H1 (cell line): ENCODE data around the gene SENP3. TPM values are rescaled to one million over a fixed set of nuclear protein-coding genes. Genes with fewer than 3 reads are reported as not detected.

Experiments used
- CTCF ChIA-PET: fragments of 300-600 bp; sonication (Branson Sonifier 250); formaldehyde crosslinking; loops from one replicate; lab custom pipeline; 2021; ENCODE audit not compliant: partially characterized antibody; lab: Charles Lee
- POLR2A ChIA-PET: fragments of 300-600 bp; sonication (Branson Sonifier 250); formaldehyde crosslinking; loops from one replicate; lab custom pipeline; 2021; ENCODE audit warnings: inconsistent platforms; ENCODE audit not compliant: partially characterized antibody; lab: Charles Lee
- DNase-seq, 2 experiments: peaks; one replicate each; pipeline versions ENCODE4 v3.0.0 to v3.0.0-alpha.2; 2010 to 2022; ENCODE audit warnings: low spot score in 2 of 2, low read depth in 1 of 2, mixed read lengths in 1 of 2
- FAIRE-seq: peaks from 2 replicates; lab custom pipeline; 2011; peaks lifted over from hg19 to GRCh38; lab: Jason Lieb, UNC
- H2AFZ ChIP-seq: 2 replicates; pipeline ENCODE4 v1.8.1; 2012; ENCODE audit warnings: low read length, inconsistent platforms
- H2AK5ac ChIP-seq: 2 replicates; pipeline ENCODE4 v1.6.1; 2013; ENCODE audit warnings: low read depth, low read length
- H2BK120ac ChIP-seq: replicated peaks from 2 replicates; pipeline ENCODE3; 2013; ENCODE audit warnings: low read depth, low read length, inconsistent platforms
- H2BK12ac ChIP-seq: 2 replicates; pipeline ENCODE4 v1.6.1; 2013; ENCODE audit warnings: low read depth, low read length
- H2BK15ac ChIP-seq: 2 replicates; pipeline ENCODE4 v1.6.1; 2013; ENCODE audit warnings: low read length
- H2BK20ac ChIP-seq: 2 replicates; pipeline ENCODE4 v1.6.1; 2013; ENCODE audit warnings: low read length
- H2BK5ac ChIP-seq: 2 replicates; pipeline ENCODE4 v1.6.1; 2013; ENCODE audit warnings: low read depth, low read length
- H3K14ac ChIP-seq: 2 replicates; pipeline ENCODE4 v1.6.1; 2013; ENCODE audit warnings: inconsistent platforms; ENCODE audit not compliant: insufficient read length
- H3K18ac ChIP-seq: 2 replicates; pipeline ENCODE4 v1.6.1; 2013; ENCODE audit warnings: low read length; ENCODE audit errors: extremely low read depth
- H3K23ac ChIP-seq: 2 replicates; pipeline ENCODE4 v1.6.1; 2013; ENCODE audit warnings: inconsistent platforms; ENCODE audit not compliant: insufficient read length
- H3K23me2 ChIP-seq: 2 replicates; pipeline ENCODE4 v1.6.1; 2013; ENCODE audit warnings: low read depth, low read length
- H3K27ac ChIP-seq: 2 replicates; pipeline ENCODE4 v1.6.1; 2011; ENCODE audit warnings: low read depth, low read length, inconsistent platforms
- H3K27me3 ChIP-seq, 4 experiments: replicated peaks in 1 of 4; 1 replicate in 1 of 4; 2 replicates in 3 of 4; pipeline versions ENCODE4 v1.6.1 to v1.8.1; 2011 to 2013; ENCODE audit warnings: low read length in 3 of 4, mild to moderate bottlenecking in 3 of 4, inconsistent platforms in 2 of 4, mixed read lengths in 2 of 4, moderate library complexity in 1 of 4; ENCODE audit not compliant: control insufficient read depth in 3 of 4, insufficient read depth in 3 of 4; ENCODE audit errors: extremely low read depth in 1 of 4
- H3K36me3 ChIP-seq, 4 experiments: 2 replicates each; pipeline versions ENCODE4 v1.6.1 to v1.8.1; 2011 to 2013; ENCODE audit warnings: mild to moderate bottlenecking in 4 of 4, low read length in 3 of 4, moderate library complexity in 2 of 4, control low read depth in 1 of 4, inconsistent platforms in 1 of 4; ENCODE audit not compliant: insufficient read depth in 4 of 4, control insufficient read depth in 2 of 4
- H3K4ac ChIP-seq: replicated peaks from 2 replicates; pipeline ENCODE3; 2013; ENCODE audit warnings: low read length, low read depth, mixed read lengths, inconsistent platforms; ENCODE audit not compliant: insufficient read length
- H3K4me1 ChIP-seq, 4 experiments: replicated peaks in 1 of 4; 1 replicate in 1 of 4; 2 replicates in 3 of 4; pipeline versions ENCODE4 v1.6.1 to v1.8.1; 2011 to 2013; ENCODE audit warnings: low read length in 3 of 4, inconsistent platforms in 2 of 4, mixed read lengths in 1 of 4; ENCODE audit not compliant: insufficient read depth in 4 of 4, control insufficient read depth in 3 of 4
- H3K4me2 ChIP-seq, 2 experiments: 2 replicates each; pipeline versions ENCODE4 v1.6.1 to v1.8.1; 2011 to 2013; ENCODE audit warnings: low read depth in 2 of 2, low read length in 2 of 2, control low read depth in 1 of 2, inconsistent platforms in 1 of 2, mild to moderate bottlenecking in 1 of 2; ENCODE audit not compliant: insufficient read depth in 1 of 2
- H3K4me3 ChIP-seq, 4 experiments: fragments of 200-600, 300-600 bp in 1 of 4; sonication (generic), shearing (Covaris generic), sonication (Bioruptor Twin) in 1 of 4; 2 replicates each; pipeline versions ENCODE4 v1.5.1 to v1.8.1; 2011 to 2016; ENCODE audit warnings: low read length in 4 of 4, low read depth in 3 of 4, control low read depth in 2 of 4, inconsistent platforms in 2 of 4, mild to moderate bottlenecking in 2 of 4, mixed read lengths in 1 of 4, moderate library complexity in 1 of 4; ENCODE audit not compliant: insufficient read depth in 2 of 4; ENCODE audit errors: extremely low read depth in 1 of 4
- H3K56ac ChIP-seq: replicated peaks from 2 replicates; pipeline ENCODE3; 2013; ENCODE audit warnings: low read depth, mild to moderate bottlenecking, mixed read lengths, low read length, inconsistent platforms; ENCODE audit not compliant: insufficient read length
- H3K79me1 ChIP-seq: 2 replicates; pipeline ENCODE4 v1.6.1; 2013; ENCODE audit warnings: low read depth, low read length, control low read depth
- H3K79me2 ChIP-seq, 2 experiments: 2 replicates each; pipeline versions ENCODE4 v1.6.1 to v1.8.1; 2012 to 2013; ENCODE audit warnings: low read length in 2 of 2, mild to moderate bottlenecking in 2 of 2, inconsistent platforms in 1 of 2; ENCODE audit not compliant: insufficient read depth in 2 of 2, control insufficient read depth in 1 of 2
- H3K9ac ChIP-seq, 4 experiments: replicated peaks in 1 of 4; 1 replicate in 1 of 4; 2 replicates in 3 of 4; pipeline versions ENCODE4 v1.6.1 to v1.8.1; 2011 to 2013; ENCODE audit warnings: low read depth in 3 of 4, low read length in 3 of 4, control low read depth in 2 of 4, mild to moderate bottlenecking in 2 of 4, moderate library complexity in 2 of 4, inconsistent platforms in 1 of 4; ENCODE audit errors: extremely low read depth in 1 of 4
- H3K9me3 ChIP-seq, 2 experiments: 2 replicates each; pipeline versions ENCODE4 v1.6.1 to v1.8.1; 2012 to 2013; ENCODE audit warnings: mild to moderate bottlenecking in 2 of 2, moderate library complexity in 2 of 2, control low read depth in 1 of 2, inconsistent platforms in 1 of 2, low read depth in 1 of 2, low read length in 1 of 2, mixed read lengths in 1 of 2; ENCODE audit not compliant: insufficient read depth in 2 of 2
- H4K20me1 ChIP-seq, 2 experiments: replicated peaks in 1 of 2; 2 replicates each; pipeline versions ENCODE3 to v1.8.1; 2011 to 2013; ENCODE audit warnings: inconsistent platforms in 2 of 2, low read length in 2 of 2, mild to moderate bottlenecking in 1 of 2; ENCODE audit not compliant: insufficient read depth in 2 of 2, control insufficient read depth in 1 of 2
- H4K5ac ChIP-seq: 2 replicates; pipeline ENCODE4 v1.6.1; 2013; ENCODE audit warnings: low read length, low read depth, mixed read lengths, inconsistent platforms; ENCODE audit not compliant: insufficient read length
- H4K8ac ChIP-seq: 2 replicates; pipeline ENCODE4 v1.8.0; 2013; ENCODE audit warnings: mild to moderate bottlenecking, moderate library complexity, low read length, inconsistent platforms; ENCODE audit not compliant: insufficient read depth; ENCODE audit errors: extremely low read depth
- H4K91ac ChIP-seq: replicated peaks from 2 replicates; pipeline ENCODE3; 2013; ENCODE audit warnings: low read length, mixed read lengths, inconsistent platforms; ENCODE audit not compliant: insufficient read length
- BACH1 ChIP-seq: IDR thresholded peaks from 2 replicates; pipeline ENCODE4 v1.6.1; 2012; ENCODE audit warnings: low read length, improper control_type of control experiment
- CEBPB ChIP-seq: IDR thresholded peaks from 2 replicates; pipeline ENCODE4 v1.6.1; 2012; ENCODE audit warnings: low read depth, low read length
- CTCF ChIP-seq, 3 experiments: IDR thresholded peaks; 1 replicate in 2 of 3; 2 replicates in 1 of 3; pipeline versions ENCODE4 v1.5.1 to v1.6.1; 2011; ENCODE audit warnings: low read length in 3 of 3, mild to moderate bottlenecking in 3 of 3, inconsistent platforms in 2 of 3, low read depth in 1 of 3, moderate library complexity in 1 of 3; ENCODE audit not compliant: insufficient read depth in 1 of 3; ENCODE audit errors: control extremely low read depth in 1 of 3
- EP300 ChIP-seq, 2 experiments: IDR thresholded peaks; 1 replicate in 1 of 2; 2 replicates in 1 of 2; pipeline ENCODE4 v1.6.1; 2011 to 2012; ENCODE audit warnings: low read depth in 2 of 2, low read length in 2 of 2, mild to moderate bottlenecking in 2 of 2, borderline replicate concordance in 1 of 2, inconsistent platforms in 1 of 2, moderate library complexity in 1 of 2
- POLR2AphosphoS5 ChIP-seq: IDR thresholded peaks from 2 replicates; pipeline ENCODE4 v1.6.1; 2011; ENCODE audit warnings: low read depth, low read length
- TAF7 ChIP-seq: optimal IDR thresholded peaks from 2 replicates; pipeline ENCODE3; 2011; ENCODE audit warnings: low read depth, mild to moderate bottlenecking, inconsistent platforms, low read length, moderate library complexity, borderline replicate concordance
- ZNF274 ChIP-seq: IDR thresholded peaks from 2 replicates; pipeline ENCODE4 v1.7.0; 2012; ENCODE audit warnings: low read length, borderline replicate concordance; ENCODE audit errors: extremely low read depth
- WGBS, 2 experiments: shearing (Covaris generic) in 1 of 2; methylation state at CpG; one replicate each; pipeline versions ENCODE4 v1.1.6 to v1.1.7; 2013 to 2015; ENCODE audit warnings: low lambda C conversion rate in 2 of 2, mixed read lengths in 2 of 2, inconsistent platforms in 1 of 2, low coverage in 1 of 2, missing lambda C conversion rate in 1 of 2; ENCODE audit not compliant: insufficient replicate concordance in 2 of 2, insufficient coverage in 1 of 2, insufficient read length in 1 of 2; ENCODE audit errors: extremely low coverage in 1 of 2, missing lambda C conversion rate in 1 of 2; 5-methylcytosine and 5-hydroxymethylcytosine counted together
- polyA plus RNA-seq, 7 experiments: library from polyadenylated mRNA; depleted of rRNA in 3 of 7; stranded (reverse) in 5 of 7; unstranded in 2 of 7; fragments of >200 nt in 5 of 7; fragments of 200-250 nt in 2 of 7; gene quantifications; 1 replicate in 5 of 7; 2 replicates in 1 of 7; 4 replicates in 1 of 7; pipeline versions ENCODE4 v1.2.1 to v1.2.3, GENCODE V29; 2011 to 2013; ENCODE audit warnings: missing spikeins in 2 of 7, mixed read lengths in 2 of 7
- total RNA-seq: library from RNA; stranded (reverse); fragmentation: NEBNext Ultra II Directional; extraction: Animal tissue kit (Norgen Biotek cat#: 25700); gene quantifications from 2 replicates; pipeline ENCODE4 v1.2.1, GENCODE V29; 2021

Gene SENP3
- total and polyA plus RNA-seq, 2 of the 8 experiments (the other 6 are each of a cell fraction or from before 2014, with no cell fraction given) = 86.2 to 129 TPM

- Histone ChIP-seq H4K91ac (no peak overlapping the region), H3K27me3 (no peaks in the 10 kb centered on the region), H4K5ac (no peak overlapping the region), H3K18ac (no peak overlapping the region), H3K4me1 (peaks cover 0 to 1% (median 0%) of the 10 kb centered on the region in 4 experiments; a peak in 1 of 7 replicates), H3K36me3 (no peaks in the 10 kb centered on the region), H2BK120ac (no peak overlapping the region), H3K9me3 (no peaks in the 10 kb centered on the region), H2BK5ac (no peak overlapping the region), H4K8ac (no peak overlapping the region), H4K20me1 (peaks cover 0 to 2% of the 10 kb centered on the region in 2 experiments), H3K23me2 (peaks cover 6% of the 10 kb centered on the region), H3K4me3 (no peak overlapping the region), H2BK12ac (no peak overlapping the region), H3K23ac (no peak overlapping the region), H3K4ac (no peak overlapping the region), H2AK5ac (no peak overlapping the region), H3K4me2 (no peak overlapping the region), H2AFZ (no peak overlapping the region), H2BK20ac (no peak overlapping the region), H3K27ac (no peak overlapping the region), H3K56ac (no peak overlapping the region), H3K79me1 (peaks cover 3% of the 10 kb centered on the region; the same call in 1 of the 2 replicates), H3K9ac (no peak overlapping the region), H3K79me2 (peaks cover 0 to 5% of the 10 kb centered on the region in 2 experiments; a peak in 2 of 4 replicates), H2BK15ac (no peak overlapping the region), H3K14ac (no peak overlapping the region)
- no peak for TF ChIP-seq EP300 (IDR thresholded peaks at IDR 0.05; ENCODE audit: borderline replicate concordance in 1 of 2, low read depth in 2 of 2, low read length in 2 of 2)
- TF ChIP-seq POLR2AphosphoS5 = no peak
- no peak for TF ChIP-seq CTCF (IDR thresholded peaks at IDR 0.05; ENCODE audit: control extremely low read depth in 1 of 3, insufficient read depth in 1 of 3, low read depth in 1 of 3, low read length in 3 of 3)
- TF ChIP-seq ZNF274 = no peak
- no peak for TF ChIP-seq TAF7
- TF ChIP-seq BACH1 = no peak
- no peak for TF ChIP-seq CEBPB
- POLR2A ChIA-PET = interaction anchor here (0.7 to 79.4 kb wide), 3 partner anchors 9 to 175 kb away, joined by 3 to 2272 read pairs (median 4); partner anchors contain the start of genes ATP1B2, SAT2, TP53 and WRAP53
- FAIRE-seq = no peak
- CTCF ChIA-PET = interaction anchor here (0.7 to 13.4 kb wide), 7 partner anchors 8 to 54 kb away, joined by 3 to 92 read pairs (median 4); partner anchors contain the start of genes SAT2 and SHBG
- 85% methylated on average over 5 of the region's 5 CpGs; no CpG with 5 or more reads in 1 of the 2 experiments for WGBS, 2 experiments
- no peak for DNase-seq
Observed at GRCh38 chr17:7618608-7619007, 56.9 kb downstream of the SENP3 start.
